Motor neuron (in vitro differentiated cells): ENCODE data around the gene ZBTB46. TPM values are rescaled to one million over a fixed set of nuclear protein-coding genes. Genes with fewer than 3 reads are reported as not detected.
"Not testable (repeated sequence)": the region's sequence is repeated elsewhere in the genome, so short reads cannot be mapped to it uniquely, and the experiment has no call there.

Experiments used
- ATAC-seq, 8 experiments: fragments of 200-7000 bp; cut with Tn5 transposase; replicated peaks in 6 of 8; 2 replicates each; pipeline ENCODE4 v1.8.0; 2021; ENCODE audit warnings: mild to moderate bottlenecking in 8 of 8, moderate library complexity in 8 of 8
- H3K27ac ChIP-seq, 2 donors: fragments of 250-450 bp; sonication (Bioruptor Pico); 2 replicates each; pipeline ENCODE4 v1.9.0; 2021; ENCODE audit warnings: antibody characterized with exemption in 2 of 2, mild to moderate bottlenecking in 2 of 2, moderate library complexity in 1 of 2
- H3K4me1 ChIP-seq, 2 donors: fragments of 250-450 bp; sonication (Bioruptor Pico); replicated peaks in 1 of 2; 2 replicates each; pipeline ENCODE4 v1.6.1; 2021; ENCODE audit warnings: antibody characterized with exemption in 2 of 2, mild to moderate bottlenecking in 2 of 2, moderate library complexity in 1 of 2
- H3K4me3 ChIP-seq, 5 donors: fragments of 250-450 bp; sonication (Bioruptor Pico); 2 replicates each; pipeline ENCODE4 v1.9.0; 2021; ENCODE audit warnings: antibody characterized with exemption in 5 of 5, mild to moderate bottlenecking in 5 of 5, moderate library complexity in 4 of 5
- WGBS, 10 experiments: fragments of 450-650 bp; shearing (Covaris generic); methylation state at CpG; one replicate each; pipeline ENCODE4 v1.0.0; 2022; 5-methylcytosine and 5-hydroxymethylcytosine counted together
- in situ Hi-C, 9 experiments: fragments of 400-800 bp; cut with MboI; loops; one replicate each; pipeline ENCODE4 v1.15.0; 2021; ENCODE audit warnings: low sequenced_read_pairs in 9 of 9, low pct_unique_long_range_greater_than_20kb in 2 of 9; ENCODE audit not compliant: unreplicated experiment in 9 of 9
- total RNA-seq, 8 experiments: library from RNA; unstranded; fragments of 300-600 nt; gene quantifications; 2 replicates each; pipeline versions ENCODE4 v1.2.3 to v1.2.4, GENCODE V29; 2022

Gene ZBTB46
- total RNA-seq, 8 experiments from 2014 or later = 2.2 to 23.5 (median 16.2) TPM

GRCh38 chr20:63732118-63733095 is 98.7 kb downstream of the ZBTB46 start:
- WGBS, 10 experiments = 50 to 100% (median 88%) methylated on average over 1 to 17 of the region's 38 CpGs; no CpG with 5 or more reads in 1 of the 10 experiments
- ATAC-seq = no peak

GRCh38 chr20:63731410-63731809 is 99.7 kb downstream of the ZBTB46 start:
- H3K4me3 ChIP-seq = no peak overlapping the region
- WGBS, 10 experiments = 80 to 100% (median 92%) methylated on average over 1 to 4 of the region's 5 CpGs; no CpG with 5 or more reads in 7 of the 10 experiments
- in situ Hi-C loops = no loop called here

More at GRCh38 chr20:63732118-63733095, 98.7 kb downstream of the ZBTB46 start:
- Histone ChIP-seq H3K4me1 (peaks cover 0 to 4% of the 10 kb centered on the region in 2 donors), H3K27ac (no peak overlapping the region), H3K4me3 (no peak overlapping the region)
- in situ Hi-C loops = no loop called here

GRCh38 chr20:63730189-63730733 is 100.8 kb downstream of the ZBTB46 start:
- in situ Hi-C loops, H3K4me1 ChIP-seq, ATAC-seq, H3K27ac ChIP-seq, H3K4me3 ChIP-seq: not testable (repeated sequence)
- WGBS, 10 experiments = 82 to 100% (median 91%) methylated on average over 1 to 13 of the region's 18 CpGs; no CpG with 5 or more reads in 1 of the 10 experiments

More at GRCh38 chr20:63731410-63731809, 99.7 kb downstream of the ZBTB46 start:
- Histone ChIP-seq H3K27ac (no peak overlapping the region), H3K4me1 (no peaks in the 10 kb centered on the region)
- ATAC-seq = no peak

GRCh38 chr20:63722967-63723622 is 108.0 kb downstream of the ZBTB46 start:
- 50 to 100% (median 84%) methylated on average over 1 to 2 of the region's 2 CpGs; no CpG with 5 or more reads in 4 of the 10 experiments for WGBS, 10 experiments
- peak in 1 of 8 experiments; percentile 15 for ATAC-seq
- H3K4me3 ChIP-seq, H3K27ac ChIP-seq, in situ Hi-C loops, H3K4me1 ChIP-seq: not testable (repeated sequence)

- WGBS, 10 experiments = 92 to 100% (median 100%) methylated on average over 1 to 2 of the region's 2 CpGs
- Histone ChIP-seq H3K4me3 (no peak overlapping the region), H3K4me1 (no peaks in the 10 kb centered on the region), H3K27ac (no peak overlapping the region)
- in situ Hi-C loops = no loop called here
- ATAC-seq = no peak
Observed at GRCh38 chr20:63718996-63719395, 112.1 kb downstream of the ZBTB46 start.

DNA sequence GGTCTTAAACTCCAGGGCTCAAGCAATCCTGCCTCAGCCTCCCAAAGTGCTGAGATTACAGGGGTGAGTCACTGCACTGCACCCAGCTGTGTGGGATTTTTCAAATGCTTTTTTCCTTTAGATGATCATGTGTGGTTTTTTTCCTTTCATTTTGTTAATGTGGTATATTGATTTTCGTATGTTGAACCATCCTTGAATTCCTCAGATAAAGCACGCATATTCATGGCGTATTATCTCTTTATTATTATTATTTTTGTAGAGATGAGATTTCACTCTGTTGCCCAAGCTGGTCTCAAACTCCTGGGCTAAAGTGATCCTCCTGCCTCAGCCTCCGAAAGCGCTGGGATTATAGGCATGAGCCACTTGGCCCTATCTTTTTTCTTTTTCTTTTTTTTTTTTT is 116.2 kb downstream of the ZBTB46 start:
- 95 to 100% (median 100%) methylated on average over 1 to 5 of the region's 5 CpGs; no CpG with 5 or more reads in 1 of the 10 experiments for WGBS, 10 experiments
- Histone ChIP-seq H3K4me3 (no peak overlapping the region), H3K4me1 (peaks cover 0 to 4% of the 10 kb centered on the region in 2 donors), H3K27ac (no peak overlapping the region)
- no peak for ATAC-seq
- in situ Hi-C loops = no loop called here

DNA sequence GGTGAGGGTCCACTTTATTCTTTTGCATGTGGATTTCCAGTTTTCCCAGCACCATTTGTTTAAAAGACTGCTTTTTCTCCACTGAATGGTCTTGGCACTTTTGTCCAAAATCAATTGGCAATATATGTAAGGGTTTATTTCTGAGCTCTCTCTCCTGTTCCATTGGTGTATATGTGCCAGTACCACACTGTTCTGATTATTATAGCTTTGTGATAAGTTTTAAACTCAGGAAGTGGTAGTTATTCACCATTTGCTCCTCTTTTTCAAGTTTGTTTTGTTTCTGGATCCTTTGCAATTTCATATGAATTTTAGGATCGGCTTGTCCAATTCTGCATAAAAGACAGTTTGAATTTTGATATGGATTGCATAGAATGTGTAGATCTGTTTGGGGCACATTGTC is 118.9 kb downstream of the ZBTB46 start:
- ATAC-seq = no peak
- peaks cover 7 to 16% of the 10 kb centered on the region in 2 donors for H3K4me1 ChIP-seq
- H3K27ac ChIP-seq = no peak overlapping the region
- in situ Hi-C loops = no loop called here
- H3K4me3 ChIP-seq = no peak overlapping the region
- WGBS, 10 experiments = 50 to 100% (median 100%) methylated on average over 1 of the region's 1 CpG; no CpG with 5 or more reads in 3 of the 10 experiments

GRCh38 chr20:63711085-63711645 is 119.9 kb downstream of the ZBTB46 start:
- no peak for ATAC-seq
- Histone ChIP-seq H3K4me1 (peaks cover 12 to 22% of the 10 kb centered on the region in 2 donors), H3K27ac (no peak overlapping the region), H3K4me3 (no peak overlapping the region)
- in situ Hi-C loops = no loop called here
- WGBS, 10 experiments = 50 to 100% (median 80%) methylated on average over 1 to 10 of the region's 12 CpGs

GRCh38 chr20:63709149-63709527 is 121.9 kb downstream of the ZBTB46 start:
- peak overlapping the region; percentile 60 to 98 (median 80) for H3K4me3 ChIP-seq
- 89 to 100% (median 93%) methylated on average over 2 to 4 of the region's 17 CpGs; no CpG with 5 or more reads in 3 of the 10 experiments for WGBS, 10 experiments
- peaks cover 15 to 22% of the 10 kb centered on the region in 2 donors for H3K4me1 ChIP-seq
- in situ Hi-C loops = no loop called here
- no peak for ATAC-seq
- H3K27ac ChIP-seq = no peak overlapping the region

GRCh38 chr20:63708301-63709148 is 122.5 kb downstream of the ZBTB46 start:
- peaks cover 15 to 22% of the 10 kb centered on the region in 2 donors for H3K4me1 ChIP-seq
- in situ Hi-C loops = no loop called here
- WGBS, 10 experiments = 0 to 89% (median 72%) methylated on average over 2 to 10 of the region's 67 CpGs; no CpG with 5 or more reads in 5 of the 10 experiments
- peak overlapping the region; percentile 65 to 88 for H3K27ac ChIP-seq
- H3K4me3 ChIP-seq = peak overlapping the region; percentile 60 to 98 (median 80)
- peak in 4 of 8 experiments; percentile 3 to 18 (median 10) for ATAC-seq

DNA sequence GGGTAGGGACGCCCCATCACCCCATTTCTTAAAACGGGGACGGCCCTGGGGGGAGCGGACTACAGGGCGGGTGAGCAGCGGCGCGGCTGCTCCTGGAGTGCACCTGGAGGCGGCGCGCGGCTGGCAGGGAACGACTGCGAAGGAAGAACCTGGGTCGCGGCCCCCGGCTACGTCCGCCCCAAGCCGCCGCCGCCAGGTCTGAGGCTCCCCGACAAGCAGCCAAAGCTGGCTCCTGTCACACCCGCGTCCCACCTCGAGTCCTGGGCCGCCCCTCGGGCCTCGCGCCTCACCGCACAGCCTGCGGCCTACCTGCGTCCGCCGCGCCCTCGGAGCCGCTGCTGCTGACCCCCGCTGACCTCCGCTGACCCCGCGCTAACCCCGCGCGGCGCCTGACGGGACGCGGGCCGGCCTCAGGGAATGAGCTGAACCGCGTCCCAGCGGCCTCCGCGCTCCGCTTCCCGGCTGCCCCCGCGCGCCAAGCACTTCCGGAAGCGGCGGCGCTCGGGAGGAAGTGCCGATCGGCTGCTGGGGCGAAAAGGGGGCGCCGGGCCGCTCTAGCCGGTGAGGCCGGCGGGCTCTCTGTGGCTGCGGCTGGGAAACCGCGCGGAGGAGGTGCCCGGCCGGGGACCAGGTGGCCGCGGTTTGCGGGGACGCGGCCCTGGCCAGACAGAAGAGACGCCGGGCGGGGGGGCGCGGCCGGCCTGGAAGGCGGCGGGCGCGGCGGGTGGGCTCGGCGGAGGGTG is 123.3 kb downstream of the ZBTB46 start, which contains the start of the genes ARFRP1 and ZGPAT:
ARFRP1 (minus strand) TSS at position 419 of the 743 bp plus-strand sequence. CDS start 885 bp downstream, outside the sequence.
ZGPAT (plus strand) TSS at position 482 of the 743 bp plus-strand sequence. CDS start 542 bp downstream, outside the sequence.
- Histone ChIP-seq H3K4me3 (peak within 1 kb of the TSS; percentile 60 to 98 (median 80)), H3K27ac (peak within 1 kb of the TSS; percentile 65 to 88), H3K4me1 (peaks cover 15 to 22% of the 10 kb centered on the region in 2 donors)
- in situ Hi-C loops = no loop called here
- WGBS, 10 experiments = 0% methylated on average over 1 to 12 of the region's 98 CpGs; no CpG with 5 or more reads in 7 of the 10 experiments
- ATAC-seq = peak; percentile 67 to 93 (median 88)
